Epithelial cell of esophagus (primary cell): ENCODE data around the gene AMOTL1.

Experiments
- DNase-seq: peaks from one replicate; pipeline ENCODE4 v3.0.0; 2010; ENCODE audit warnings: low read depth
- H3K4me3 ChIP-seq: 2 replicates; pipeline ENCODE4 v1.5.1; 2011; ENCODE audit warnings: mild to moderate bottlenecking, low read length, control low read depth
- CTCF ChIP-seq: IDR thresholded peaks from 2 replicates; pipeline ENCODE4 v1.5.1; 2011; ENCODE audit warnings: low read depth, mild to moderate bottlenecking, low read length, control low read depth, inconsistent platforms; ENCODE audit not compliant: insufficient read depth; ENCODE audit errors: missing control alignments

The AMOTL1 gene

GRCh38 chr11:94835594-94835927 lies 67.4 kb downstream of the AMOTL1 start:
- TF ChIP-seq CTCF = no peak
- DNase-seq = peak; percentile 27
- no peak overlapping the region for H3K4me3 ChIP-seq

- TF ChIP-seq CTCF = no peak
- H3K4me3 ChIP-seq = no peak overlapping the region
- DNase-seq = no peak
Observed at GRCh38 chr11:94837317-94837716, 69.2 kb downstream of the AMOTL1 start.

- TF ChIP-seq CTCF = no peak
- H3K4me3 ChIP-seq = no peak overlapping the region
- no peak for DNase-seq
Observed at GRCh38 chr11:94838027-94838731, 70.0 kb downstream of the AMOTL1 start.

- TF ChIP-seq CTCF = no peak
- no peak for DNase-seq
- no peak overlapping the region for H3K4me3 ChIP-seq
Observed at GRCh38 chr11:94840209-94840608, 72.1 kb downstream of the AMOTL1 start.

- H3K4me3 ChIP-seq = no peak overlapping the region
- no peak for TF ChIP-seq CTCF
- DNase-seq = no peak
Observed at GRCh38 chr11:94844031-94844430, 75.9 kb downstream of the AMOTL1 start.

GRCh38 chr11:94845622-94846021 lies 77.5 kb downstream of the AMOTL1 start:
- no peak overlapping the region for H3K4me3 ChIP-seq
- TF ChIP-seq CTCF = no peak
- DNase-seq = peak; percentile 94

GRCh38 chr11:94849839-94850238 lies 81.7 kb downstream of the AMOTL1 start:
- DNase-seq = no peak
- TF ChIP-seq CTCF = no peak
- H3K4me3 ChIP-seq = no peak overlapping the region
